Stimulated activated CD4-positive, alpha-beta T cell treated with anti-CD3 and anti-CD28 coated beads, Interleukin-1b, Interleukin-23, amount 100 ng/mL, for 1 hour (primary cell): ENCODE data around the gene ATP2B2.
"Not testable (repeated sequence)": the region's sequence is repeated elsewhere in the genome, so short reads cannot be mapped to it uniquely, and the experiment has no call there.

ENCODE experiments used
- DNase-seq, 2 donors: peaks; one replicate each; pipeline ENCODE4 v3.0.0-alpha.2; 2020; ENCODE audit warnings: low read depth in 2 of 2

ATP2B2 gene

GRCh38 chr3:10382892-10383849 lies 122.2 kb downstream of the ATP2B2 start:
- DNase-seq = no peak

GRCh38 chr3:10382445-10382844 lies 122.9 kb downstream of the ATP2B2 start:
- DNase-seq = not testable (repeated sequence)

GRCh38 chr3:10381336-10381735 lies 124.0 kb downstream of the ATP2B2 start:
- no peak for DNase-seq

- DNase-seq = no peak
These were observed 124.5 kb downstream of the ATP2B2 start for GRCh38 chr3:10380906-10381305.

GRCh38 chr3:10379961-10380360 lies 125.4 kb downstream of the ATP2B2 start:
- no peak for DNase-seq

- no peak for DNase-seq
These were observed 126.2 kb downstream of the ATP2B2 start for GRCh38 chr3:10379161-10379560.

GRCh38 chr3:10378742-10379141 lies 126.6 kb downstream of the ATP2B2 start:
- DNase-seq = no peak

GRCh38 chr3:10378246-10378645 lies 127.1 kb downstream of the ATP2B2 start:
- DNase-seq = no peak

- no peak for DNase-seq
These were observed 128.1 kb downstream of the ATP2B2 start for GRCh38 chr3:10377148-10377725.

- DNase-seq = no peak
These were observed 129.0 kb downstream of the ATP2B2 start for GRCh38 chr3:10376353-10376752.

- DNase-seq = no peak
These were observed 129.9 kb downstream of the ATP2B2 start for GRCh38 chr3:10375296-10376053.

- no peak for DNase-seq
These were observed 131.1 kb downstream of the ATP2B2 start for GRCh38 chr3:10374311-10374710.

GRCh38 chr3:10373686-10374261 lies 131.6 kb downstream of the ATP2B2 start:
- DNase-seq = no peak

GRCh38 chr3:10371789-10372188 lies 133.6 kb downstream of the ATP2B2 start:
- no peak for DNase-seq

GRCh38 chr3:10371167-10371566 lies 134.2 kb downstream of the ATP2B2 start:
- no peak for DNase-seq

GRCh38 chr3:10370429-10370828 lies 135.0 kb downstream of the ATP2B2 start:
- no peak for DNase-seq

GRCh38 chr3:10368512-10368911 lies 136.9 kb downstream of the ATP2B2 start:
- no peak for DNase-seq

GRCh38 chr3:10367506-10367905 lies 137.9 kb downstream of the ATP2B2 start:
- DNase-seq = no peak

- no peak for DNase-seq
These were observed 138.7 kb downstream of the ATP2B2 start for GRCh38 chr3:10366651-10367101.

- no peak for DNase-seq
These were observed 139.6 kb downstream of the ATP2B2 start for GRCh38 chr3:10365791-10366190.

- DNase-seq = no peak
These were observed 140.1 kb downstream of the ATP2B2 start for GRCh38 chr3:10365316-10365715.

- no peak for DNase-seq
These were observed 140.6 kb downstream of the ATP2B2 start for GRCh38 chr3:10364806-10365205.
